ENCODE results near the gene TCF15. TPM values are rescaled to one million over a fixed set of nuclear protein-coding genes. Genes with fewer than 3 reads are reported as not detected.
A peak's percentile ranks its signal among the peaks of the same experiment; 100 is the strongest.
"Not testable (repeated sequence)": the region's sequence is repeated elsewhere in the genome, so short reads cannot be mapped to it uniquely, and the experiment has no call there.

TCF15 gene
- total and polyA plus RNA-seq, 3 experiments from 2014 or later = not detected

DNA sequence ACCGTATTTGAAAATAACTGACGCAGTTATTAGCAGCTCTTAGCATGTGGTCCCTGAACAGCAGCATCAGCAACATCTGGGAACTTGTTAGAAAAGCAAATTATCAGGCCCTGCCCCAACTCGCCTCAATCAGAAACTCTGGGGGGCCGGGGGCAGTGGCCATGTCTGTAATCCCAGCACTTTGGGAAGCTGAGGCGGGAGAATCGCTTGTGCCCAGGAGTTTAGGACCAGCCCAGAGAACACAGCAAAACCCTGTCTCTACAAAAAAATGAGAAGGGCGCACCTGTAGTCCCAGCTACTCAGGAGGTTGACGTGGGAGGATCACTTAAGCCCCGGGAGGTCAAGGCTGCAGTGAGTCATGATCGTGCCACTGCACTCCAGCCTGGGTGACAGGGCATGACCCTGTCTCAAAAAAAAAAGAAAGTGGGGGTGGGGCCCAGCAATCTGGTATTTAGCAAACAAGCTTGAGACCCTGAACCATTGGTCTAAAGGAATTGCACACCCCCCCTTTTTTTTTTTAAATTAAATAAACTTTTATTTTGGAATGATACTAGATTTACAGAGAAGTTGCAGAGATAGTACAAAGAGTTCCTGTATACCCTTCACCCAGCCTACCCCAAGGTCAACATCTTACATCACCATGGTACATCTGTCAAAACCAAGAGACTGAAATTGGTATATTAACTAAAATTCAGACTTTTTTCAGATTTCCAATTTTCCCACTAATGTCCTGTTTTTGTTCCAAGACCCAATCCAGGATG is 36.2 kb upstream of the TCF15 start:
- peaks cover 7% of the 10 kb centered on the region for H3K27me3 ChIP-seq (ENCODE audit: insufficient read depth, low read length, poor library complexity, severe bottlenecking)
- H3K4me1 ChIP-seq (ENCODE audit: insufficient read depth, low read length) = peaks cover 7% of the 10 kb centered on the region
- Mint-ChIP-seq H3K27me3 (peaks cover 15 to 19% of the 10 kb centered on the region in 2 donors), H3K4me3 (peak overlapping the region in 1 of 7 donors; percentile 20), H3K9me3 (no peaks in the 10 kb centered on the region), H3K4me1 (peaks cover 17 to 42% (median 31%) of the 10 kb centered on the region in 3 donors), H3K36me3 (peaks cover 5 to 34% (median 9%) of the 10 kb centered on the region in 3 donors), H3K27ac (peak overlapping the region in 2 of 8 donors; percentile 23 to 63)
- H3K4me3 ChIP-seq (ENCODE audit: low read length) = no peak overlapping the region
- ChIA-PET POLR2A (no interaction called here), CTCF (interaction anchor here (0.7 to 2.3 kb wide), 16 partner anchors 9 to 293 kb away, joined by 3 to 14 read pairs (median 3); no protein-coding TSS in a partner anchor)
- no peak for DNase-seq
- H3K27ac ChIP-seq (ENCODE audit: low read depth, low read length) = no peak overlapping the region
- no peaks in the 10 kb centered on the region for H3K9me3 ChIP-seq (ENCODE audit: low read length)
- H3K36me3 ChIP-seq (ENCODE audit: insufficient read depth, low read length) = no peaks in the 10 kb centered on the region

DNA sequence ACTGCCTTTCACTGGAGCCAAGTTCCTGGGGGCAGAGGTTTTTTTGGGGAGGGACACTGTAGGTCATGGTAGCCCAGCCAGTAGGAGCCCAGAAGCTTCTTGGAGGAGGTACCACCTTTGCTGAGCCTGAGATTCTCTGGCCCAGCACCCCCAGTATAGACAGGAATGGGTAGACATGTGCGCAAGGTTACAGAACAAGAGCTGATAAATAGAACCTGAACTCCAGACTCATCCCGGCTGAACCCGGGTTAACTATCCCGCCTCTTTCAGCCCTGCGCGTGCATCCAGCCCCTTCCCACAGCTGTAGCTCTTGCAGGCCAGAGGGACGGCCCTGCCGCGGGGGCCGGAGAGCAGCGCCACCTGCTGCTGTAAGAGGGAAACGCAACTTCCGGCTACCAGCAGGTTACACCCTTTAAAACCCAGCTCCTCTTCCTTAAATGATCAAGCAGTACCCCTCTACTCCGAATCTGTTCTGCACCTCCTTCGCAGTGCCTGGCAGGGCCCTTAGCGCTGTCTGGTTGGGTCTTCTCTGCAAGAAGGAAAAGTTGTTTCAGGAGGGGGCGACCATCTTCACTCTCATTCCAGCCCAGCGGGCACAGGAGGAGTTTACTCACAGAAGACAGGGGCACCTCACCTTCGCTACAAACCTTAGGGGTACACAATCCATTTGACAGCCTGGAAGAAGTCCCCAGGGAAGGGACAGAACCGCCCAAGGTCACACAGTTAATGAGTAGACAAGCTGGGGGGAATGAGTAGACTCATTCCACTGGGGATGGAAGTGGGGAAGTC is 35.4 kb upstream of the TCF15 start:
- no peak overlapping the region for H3K27ac ChIP-seq (ENCODE audit: low read depth, low read length)
- no peak overlapping the region for H3K4me3 ChIP-seq (ENCODE audit: low read length)
- peaks cover 16 to 39% (median 27%) of the 10 kb centered on the region in 3 donors for H3K4me1 Mint-ChIP-seq
- peak overlapping the region in 1 of 7 donors; percentile 15 for H3K4me3 Mint-ChIP-seq
- H3K36me3 ChIP-seq (ENCODE audit: insufficient read depth, low read length) = no peaks in the 10 kb centered on the region
- peaks cover 7% of the 10 kb centered on the region for H3K27me3 ChIP-seq (ENCODE audit: insufficient read depth, low read length, poor library complexity, severe bottlenecking)
- H3K36me3 Mint-ChIP-seq = peaks cover 5 to 34% (median 6%) of the 10 kb centered on the region in 3 donors
- ChIA-PET CTCF (interaction anchor here (0.7 to 2.3 kb wide), 16 partner anchors 9 to 292 kb away, joined by 3 to 14 read pairs (median 3); partner anchors contain the start of gene TRIB3), POLR2A (no interaction called here)
- DNase-seq = peak; percentile 43 to 68 (median 51)
- peak overlapping the region in 1 of 8 donors; percentile 43 for H3K27ac Mint-ChIP-seq
- no peaks in the 10 kb centered on the region for H3K9me3 ChIP-seq (ENCODE audit: low read length)
- H3K27me3 Mint-ChIP-seq = peaks cover 18 to 24% of the 10 kb centered on the region in 2 donors
- peaks cover 7% of the 10 kb centered on the region for H3K4me1 ChIP-seq (ENCODE audit: insufficient read depth, low read length)
- no peaks in the 10 kb centered on the region for H3K9me3 Mint-ChIP-seq

DNA sequence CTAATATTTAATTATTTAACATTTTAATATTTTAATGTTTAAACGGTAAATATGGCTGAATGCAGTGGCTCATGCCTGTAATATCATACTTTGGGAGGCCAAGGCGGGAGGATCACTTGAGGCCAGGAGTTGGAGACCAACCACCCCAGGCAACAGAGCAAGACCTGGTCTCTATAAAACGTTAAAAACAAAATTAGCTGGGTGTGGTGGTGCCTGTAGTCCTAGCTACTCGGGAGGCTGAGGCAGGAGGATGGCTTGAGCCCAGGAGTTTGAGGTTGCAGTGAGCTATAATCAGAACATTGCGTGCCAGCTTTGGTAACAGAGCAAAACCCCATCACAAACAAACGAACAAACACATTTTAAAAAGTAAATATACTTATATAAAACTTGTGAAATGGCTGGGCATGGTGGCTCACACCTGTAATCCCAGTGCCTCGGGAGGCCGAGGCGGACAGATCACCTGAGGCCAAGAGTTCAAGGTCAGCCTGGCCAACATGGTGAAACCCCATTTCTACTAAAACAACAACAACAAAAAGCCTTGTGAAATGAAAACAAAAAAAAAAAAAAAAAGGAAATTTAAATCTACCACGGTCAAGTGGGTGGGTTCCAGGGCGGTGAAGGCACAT is 34.7 kb upstream of the TCF15 start:
- H3K9me3 Mint-ChIP-seq = no peaks in the 10 kb centered on the region
- no peak overlapping the region for H3K27ac ChIP-seq (ENCODE audit: low read depth, low read length)
- H3K4me3 Mint-ChIP-seq = no peak overlapping the region
- no peaks in the 10 kb centered on the region for H3K36me3 ChIP-seq (ENCODE audit: insufficient read depth, low read length)
- peaks cover 5 to 29% (median 6%) of the 10 kb centered on the region in 3 donors for H3K36me3 Mint-ChIP-seq
- peaks cover 7% of the 10 kb centered on the region for H3K4me1 ChIP-seq (ENCODE audit: insufficient read depth, low read length)
- CTCF ChIA-PET = interaction anchor here (0.7 to 2.3 kb wide), 10 partner anchors 9 to 291 kb away, joined by 3 to 14 read pairs (median 4); partner anchors contain the start of gene TRIB3
- H3K27me3 Mint-ChIP-seq = peaks cover 18 to 24% of the 10 kb centered on the region in 2 donors
- H3K4me1 Mint-ChIP-seq = peaks cover 10 to 34% (median 26%) of the 10 kb centered on the region in 3 donors
- peaks cover 7% of the 10 kb centered on the region for H3K27me3 ChIP-seq (ENCODE audit: insufficient read depth, low read length, poor library complexity, severe bottlenecking)
- H3K9me3 ChIP-seq (ENCODE audit: low read length) = no peaks in the 10 kb centered on the region
- no peak overlapping the region for H3K4me3 ChIP-seq (ENCODE audit: low read length)
- POLR2A ChIA-PET = no interaction called here
- H3K27ac Mint-ChIP-seq = no peak overlapping the region
- no peak for DNase-seq

DNA sequence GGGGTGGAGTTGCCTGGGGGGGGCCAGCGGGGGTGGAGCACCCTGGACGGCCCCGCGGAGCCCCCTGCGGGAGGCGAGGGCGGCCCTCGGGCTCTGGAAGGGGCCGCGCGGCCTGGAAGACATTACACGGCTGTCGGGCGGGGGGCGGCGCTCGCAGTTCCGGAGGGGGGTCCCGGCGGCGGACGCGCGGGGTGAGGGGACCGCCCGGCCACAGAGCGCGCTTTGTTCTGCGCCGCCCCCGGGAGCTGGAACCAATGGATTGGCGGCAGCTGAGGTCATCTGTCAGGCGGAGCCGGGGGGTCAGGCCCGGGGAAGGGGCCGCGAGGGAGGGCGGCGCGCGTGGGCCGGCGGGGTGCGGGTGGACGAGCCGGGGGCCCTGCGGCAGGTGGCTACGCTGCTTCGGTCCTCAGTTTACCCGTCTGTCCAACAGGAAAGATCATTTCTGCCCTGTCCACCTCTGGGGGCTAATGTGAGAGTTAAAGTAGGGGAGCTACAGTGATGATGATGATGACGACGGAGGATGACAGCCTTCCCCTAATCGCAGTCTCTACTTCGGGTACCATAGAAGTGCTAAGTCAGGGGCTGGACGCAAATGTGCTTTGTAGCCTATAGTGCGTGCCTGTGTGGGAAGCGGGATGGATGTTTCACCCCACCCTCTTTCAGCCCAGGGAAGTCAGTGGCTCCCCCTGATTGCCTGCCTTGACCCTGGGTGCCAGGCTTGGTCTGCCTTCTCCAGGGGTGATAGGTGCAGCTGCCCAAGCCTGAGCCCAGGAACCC is 32.5 kb upstream of the TCF15 start:
- no peak overlapping the region for H3K27ac ChIP-seq (ENCODE audit: low read depth, low read length)
- peaks cover 7% of the 10 kb centered on the region for H3K4me1 ChIP-seq (ENCODE audit: insufficient read depth, low read length)
- POLR2A ChIA-PET = no interaction called here
- H3K9me3 ChIP-seq (ENCODE audit: low read length) = no peaks in the 10 kb centered on the region
- Mint-ChIP-seq H3K27me3 (peaks cover 18 to 24% of the 10 kb centered on the region in 2 donors), H3K4me1 (peaks cover 10 to 26% (median 26%) of the 10 kb centered on the region in 3 donors), H3K36me3 (peaks cover 0 to 10% (median 0%) of the 10 kb centered on the region in 3 donors), H3K27ac (no peak overlapping the region), H3K9me3 (no peaks in the 10 kb centered on the region), H3K4me3 (peak overlapping the region in 5 of 7 donors; percentile 32 to 50 (median 35))
- no peaks in the 10 kb centered on the region for H3K36me3 ChIP-seq (ENCODE audit: insufficient read depth, low read length)
- no peak for DNase-seq
- H3K27me3 ChIP-seq (ENCODE audit: insufficient read depth, low read length, poor library complexity, severe bottlenecking) = peaks cover 7% of the 10 kb centered on the region
- CTCF ChIA-PET = no interaction called here
- no peak overlapping the region for H3K4me3 ChIP-seq (ENCODE audit: low read length)

GRCh38 chr20:642013-642397 is 31.9 kb upstream of the TCF15 start:
- POLR2A ChIA-PET; H3K36me3 ChIP-seq (ENCODE audit: insufficient read depth, low read length); CTCF ChIA-PET; H3K9me3 Mint-ChIP-seq; H3K27ac ChIP-seq (ENCODE audit: low read depth, low read length); H3K4me3 Mint-ChIP-seq; DNase-seq; H3K27me3 ChIP-seq (ENCODE audit: insufficient read depth, low read length, poor library complexity, severe bottlenecking); H3K27ac Mint-ChIP-seq; H3K4me1 ChIP-seq (ENCODE audit: insufficient read depth, low read length); H3K4me3 ChIP-seq (ENCODE audit: low read length); H3K36me3 Mint-ChIP-seq; H3K9me3 ChIP-seq (ENCODE audit: low read length): not testable (repeated sequence)
- peaks cover 10 to 26% (median 23%) of the 10 kb centered on the region in 3 donors for H3K4me1 Mint-ChIP-seq
- peaks cover 18 to 24% of the 10 kb centered on the region in 2 donors for H3K27me3 Mint-ChIP-seq

DNA sequence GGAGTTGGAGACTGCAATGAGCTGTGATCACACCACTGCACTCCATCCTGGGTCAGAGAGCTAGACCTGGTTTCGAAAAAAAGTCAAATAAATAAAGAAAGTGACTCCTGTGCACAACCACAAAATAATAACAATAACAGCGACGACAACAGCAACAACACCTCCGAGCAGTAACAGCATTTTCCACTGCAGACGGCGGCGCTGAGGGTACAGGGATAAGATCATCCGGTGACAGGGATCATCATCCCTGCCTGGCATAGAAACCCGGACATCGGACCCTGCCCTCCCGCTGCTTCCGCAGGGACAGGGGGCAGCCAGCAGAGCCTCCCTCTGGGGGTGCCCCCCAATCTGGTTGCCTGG is 31.4 kb upstream of the TCF15 start:
- ChIA-PET POLR2A (no interaction called here), CTCF (no interaction called here)
- peaks cover 18 to 24% of the 10 kb centered on the region in 2 donors for H3K27me3 Mint-ChIP-seq
- peak overlapping the region in 1 of 8 donors; percentile 63 for H3K27ac Mint-ChIP-seq
- peaks cover 7% of the 10 kb centered on the region for H3K27me3 ChIP-seq (ENCODE audit: insufficient read depth, low read length, poor library complexity, severe bottlenecking)
- no peak overlapping the region for H3K27ac ChIP-seq (ENCODE audit: low read depth, low read length)
- no peak for DNase-seq
- H3K9me3 ChIP-seq (ENCODE audit: low read length) = no peaks in the 10 kb centered on the region
- H3K4me3 ChIP-seq (ENCODE audit: low read length) = no peak overlapping the region
- peaks cover 8 to 26% (median 19%) of the 10 kb centered on the region in 3 donors for H3K4me1 Mint-ChIP-seq
- H3K9me3 Mint-ChIP-seq = no peaks in the 10 kb centered on the region
- peaks cover 7% of the 10 kb centered on the region for H3K4me1 ChIP-seq (ENCODE audit: insufficient read depth, low read length)
- H3K36me3 Mint-ChIP-seq = peaks cover 0 to under 1% (median 0%) of the 10 kb centered on the region in 3 donors
- H3K36me3 ChIP-seq (ENCODE audit: insufficient read depth, low read length) = no peaks in the 10 kb centered on the region
- peak overlapping the region in 5 of 7 donors; percentile 34 to 63 (median 63) for H3K4me3 Mint-ChIP-seq

- H3K4me3 Mint-ChIP-seq = peak overlapping the region in 4 of 7 donors; percentile 4 to 63 (median 56)
- POLR2A ChIA-PET = no interaction called here
- Histone ChIP-seq H3K4me3 (ENCODE audit: low read length) (no peak overlapping the region), H3K36me3 (ENCODE audit: insufficient read depth, low read length) (no peaks in the 10 kb centered on the region), H3K27ac (ENCODE audit: low read depth, low read length) (no peak overlapping the region), H3K9me3 (ENCODE audit: low read length) (no peaks in the 10 kb centered on the region), H3K27me3 (ENCODE audit: insufficient read depth, low read length, poor library complexity, severe bottlenecking) (peaks cover 7% of the 10 kb centered on the region), H3K4me1 (ENCODE audit: insufficient read depth, low read length) (peaks cover 7% of the 10 kb centered on the region)
- H3K9me3 Mint-ChIP-seq = no peaks in the 10 kb centered on the region
- no peak for DNase-seq
- H3K27ac Mint-ChIP-seq = peak overlapping the region in 1 of 8 donors; percentile 43
- no peaks in the 10 kb centered on the region for H3K36me3 Mint-ChIP-seq
- H3K27me3 Mint-ChIP-seq = peaks cover 18 to 24% of the 10 kb centered on the region in 2 donors
- peaks cover 8 to 26% (median 19%) of the 10 kb centered on the region in 3 donors for H3K4me1 Mint-ChIP-seq
- CTCF ChIA-PET = no interaction called here
Observed at GRCh38 chr20:640674-641515, 30.8 kb upstream of the TCF15 start.

All from CD8-positive, alpha-beta memory T cell (primary cell).